Retinal pigment epithelial cell (primary cell): ENCODE measurements around the gene KCNMB2.

Experiments
- DNase-seq: peaks from one replicate; pipeline ENCODE4 v3.0.0-alpha.2; 2010; ENCODE audit warnings: low read depth
- H3K4me3 ChIP-seq: 2 replicates; pipeline ENCODE4 v1.5.1; 2011; ENCODE audit warnings: mild to moderate bottlenecking, low read length, control low read depth, moderate library complexity
- CTCF ChIP-seq: conservative IDR thresholded peaks from 2 replicates; pipeline ENCODE4 v1.5.1; 2011; ENCODE audit warnings: low read depth, low read length, control low read depth, inconsistent platforms

The KCNMB2 gene

GRCh38 chr3:178496911-178497310 lies 39.3 kb upstream of the KCNMB2 start:
- no peak overlapping the region for H3K4me3 ChIP-seq
- TF ChIP-seq CTCF = no peak
- no peak for DNase-seq

- TF ChIP-seq CTCF = no peak
- DNase-seq = no peak
- no peak overlapping the region for H3K4me3 ChIP-seq
Measured at GRCh38 chr3:178498871-178499270, 37.4 kb upstream of the KCNMB2 start.

- H3K4me3 ChIP-seq = no peak overlapping the region
Measured at GRCh38 chr3:178500631-178501030, 35.6 kb upstream of the KCNMB2 start.

GRCh38 chr3:178504128-178504527 lies 32.1 kb upstream of the KCNMB2 start:
- TF ChIP-seq CTCF = no peak
- no peak for DNase-seq

More at GRCh38 chr3:178500631-178501030, 35.6 kb upstream of the KCNMB2 start:
- no peak for TF ChIP-seq CTCF
- DNase-seq = no peak

GRCh38 chr3:178505832-178506231 lies 30.4 kb upstream of the KCNMB2 start:
- H3K4me3 ChIP-seq = no peak overlapping the region
- DNase-seq = no peak
- TF ChIP-seq CTCF = no peak

More at GRCh38 chr3:178504128-178504527, 32.1 kb upstream of the KCNMB2 start:
- no peak overlapping the region for H3K4me3 ChIP-seq

- no peak overlapping the region for H3K4me3 ChIP-seq
- no peak for DNase-seq
- TF ChIP-seq CTCF = no peak
Measured at GRCh38 chr3:178507507-178508442, 28.5 kb upstream of the KCNMB2 start.

- no peak for TF ChIP-seq CTCF
- DNase-seq = no peak
- no peak overlapping the region for H3K4me3 ChIP-seq
Measured at GRCh38 chr3:178508443-178508825, 27.8 kb upstream of the KCNMB2 start.
